22Rv1 (cell line): ENCODE results near the gene NGFR.

Source experiments
- H3K27ac ChIP-seq: fragments of 450-650 bp; 2 replicates; pipeline ENCODE4 v1.5.1; 2017
- CTCF ChIP-seq: fragments of 450-650 bp; IDR thresholded peaks from 2 replicates; pipeline ENCODE4 v1.5.1; 2017; ENCODE audit warnings: mild to moderate bottlenecking
- ZFX ChIP-seq: fragments of 450-650 bp; IDR thresholded peaks from 2 replicates; pipeline ENCODE4 v1.6.1; 2017; ENCODE audit warnings: antibody characterized with exemption, borderline replicate concordance

Gene NGFR

GRCh38 chr17:49491192-49491769, 3.8 kb upstream of the NGFR start:
- TF ChIP-seq CTCF (no peak), ZFX (no peak)
- no peak overlapping the region for H3K27ac ChIP-seq

GRCh38 chr17:49494399-49494985, 601 bp upstream of the NGFR start:
- no peak overlapping the region for H3K27ac ChIP-seq

GRCh38 chr17:49495842-49496182, 719 bp downstream of the NGFR start:
- TF ChIP-seq ZFX (no peak), CTCF (no peak)
- no peak overlapping the region for H3K27ac ChIP-seq

More at GRCh38 chr17:49494399-49494985, 601 bp upstream of the NGFR start:
- TF ChIP-seq ZFX (no peak), CTCF (no peak)

- TF ChIP-seq ZFX (no peak), CTCF (peak; percentile 91)
- H3K27ac ChIP-seq, result no peak overlapping the region
Measured at GRCh38 chr17:49496183-49496866, 1.2 kb downstream of the NGFR start.

GRCh38 chr17:49496867-49497147, 1.7 kb downstream of the NGFR start:
- H3K27ac ChIP-seq, result no peak overlapping the region
- no peak for TF ChIP-seq ZFX
- no peak for TF ChIP-seq CTCF

GRCh38 chr17:49497148-49498028, 2.3 kb downstream of the NGFR start:
- no peak for TF ChIP-seq CTCF
- H3K27ac ChIP-seq, result no peak overlapping the region

- no peak for TF ChIP-seq ZFX
- TF ChIP-seq CTCF, result no peak; the same call in 1 of the 2 replicates
- no peak overlapping the region for H3K27ac ChIP-seq
Measured at GRCh38 chr17:49498029-49498615, 3.0 kb downstream of the NGFR start.
